HL-60 (cell line): ENCODE measurements around the gene OR6K6.

Experiments used
- DNase-seq, 2 experiments: peaks; one replicate each; pipeline ENCODE4 v3.0.0-alpha.2; 2010 to 2020; ENCODE audit warnings: low read depth in 1 of 2, low spot score in 1 of 2
- H3K27ac ChIP-seq: fragments of 250-450 bp; sonication (Bioruptor Pico); replicated peaks from 2 replicates; pipeline ENCODE4 v1.5.1; 2020; ENCODE audit warnings: mild to moderate bottlenecking, moderate library complexity
- H3K27me3 ChIP-seq: fragments of 250-450 bp; sonication (Bioruptor Pico); 2 replicates; pipeline ENCODE4 v1.5.1; 2021; ENCODE audit warnings: mild to moderate bottlenecking, moderate library complexity; ENCODE audit not compliant: insufficient read depth, poor library complexity, severe bottlenecking
- H3K4me3 ChIP-seq: replicated peaks from 2 replicates; pipeline ENCODE4 v1.5.1; 2011; ENCODE audit warnings: mild to moderate bottlenecking, control low read depth, low read length; ENCODE audit not compliant: insufficient read depth
- CTCF ChIP-seq: IDR thresholded peaks from one replicate; pipeline ENCODE4 v1.5.1; 2011; ENCODE audit warnings: low read length, control low read depth, inconsistent platforms; ENCODE audit not compliant: insufficient read depth
- GABPA ChIP-seq: IDR thresholded peaks from 2 replicates; pipeline ENCODE4 v1.6.1; 2012; ENCODE audit warnings: low read depth
- POLR2AphosphoS5 ChIP-seq: IDR thresholded peaks from 2 replicates; pipeline ENCODE4 v1.6.1; 2012; ENCODE audit warnings: low read depth
- REST ChIP-seq: IDR thresholded peaks from 2 replicates; pipeline ENCODE4 v1.6.1; 2012; ENCODE audit warnings: low read depth; ENCODE audit not compliant: insufficient replicate concordance
- SPI1 ChIP-seq: IDR thresholded peaks from 2 replicates; pipeline ENCODE4 v1.6.1; 2012; ENCODE audit warnings: low read depth, mild to moderate bottlenecking, borderline replicate concordance

The OR6K6 gene

GRCh38 chr1:158735848-158736247 lies 18.7 kb upstream of the OR6K6 start:
- DNase-seq = no peak
- Histone ChIP-seq H3K27ac (no peak overlapping the region), H3K27me3 (no peaks in the 10 kb centered on the region), H3K4me3 (no peak overlapping the region)
- TF ChIP-seq GABPA (no peak), POLR2AphosphoS5 (no peak), CTCF (no peak), REST (no peak), SPI1 (no peak)

- H3K4me3 ChIP-seq = no peak overlapping the region
- H3K27ac ChIP-seq = no peak overlapping the region
- no peaks in the 10 kb centered on the region for H3K27me3 ChIP-seq
- no peak for DNase-seq
- TF ChIP-seq REST (no peak), GABPA (no peak), CTCF (no peak), POLR2AphosphoS5 (no peak), SPI1 (no peak)
Measured at GRCh38 chr1:158752155-158752712, 2.3 kb upstream of the OR6K6 start.

- no peak for TF ChIP-seq GABPA
- no peak for TF ChIP-seq POLR2AphosphoS5
- TF ChIP-seq REST = no peak
- TF ChIP-seq CTCF = no peak
- no peak for TF ChIP-seq SPI1
- H3K4me3 ChIP-seq = no peak within 1 kb of the TSS
- H3K27me3 ChIP-seq = no peaks in the 10 kb centered on the region
- no peak within 1 kb of the TSS for H3K27ac ChIP-seq
- DNase-seq = no peak
Measured at GRCh38 chr1:158771950-158772866, 17.7 kb downstream of the OR6K6 start, which contains the start of gene OR6N1. Gene OR6N1, minus strand, starts transcription at chr1:158772195. Its CDS starts 5,513 bp downstream, at chr1:158766682.
